GM18870 (cell line): Measurements from ENCODE around the gene SOCS3.

Experiments used
- ATAC-seq: cut with Tn5 transposase; IDR thresholded peaks from one replicate; pipeline ENCODE4 v1.9.1; 2021; ENCODE audit warnings: moderate library complexity; ENCODE audit not compliant: unreplicated experiment

The SOCS3 gene

GRCh38 chr17:78391051-78391431 is 31.2 kb upstream of the SOCS3 start:
- no peak for ATAC-seq

GRCh38 chr17:78390241-78391050 is 30.6 kb upstream of the SOCS3 start:
- no peak for ATAC-seq

- no peak for ATAC-seq
Observed at GRCh38 chr17:78387977-78388941, 28.4 kb upstream of the SOCS3 start.

- no peak for ATAC-seq
Observed at GRCh38 chr17:78384479-78385175, 24.8 kb upstream of the SOCS3 start.

- ATAC-seq, result no peak
Observed at GRCh38 chr17:78383725-78384471, 24.0 kb upstream of the SOCS3 start.

GRCh38 chr17:78381601-78382232 is 21.8 kb upstream of the SOCS3 start:
- ATAC-seq, result no peak

GRCh38 chr17:78380370-78380769 is 20.5 kb upstream of the SOCS3 start:
- ATAC-seq, result no peak

GRCh38 chr17:78379131-78379491 is 19.2 kb upstream of the SOCS3 start:
- no peak for ATAC-seq

- no peak for ATAC-seq
Observed at GRCh38 chr17:78378225-78379130, 18.6 kb upstream of the SOCS3 start, which contains the start of gene PGS1. Gene PGS1, plus strand, starts transcription at chr17:78378649. Its CDS starts 17 bp downstream, at chr17:78378666.

GRCh38 chr17:78377858-78378224 is 18.0 kb upstream of the SOCS3 start:
- no peak for ATAC-seq

- ATAC-seq, result no peak
Observed at GRCh38 chr17:78376161-78376560, 16.3 kb upstream of the SOCS3 start.

GRCh38 chr17:78375401-78376151 is 15.7 kb upstream of the SOCS3 start:
- no peak for ATAC-seq

GRCh38 chr17:78374631-78375274 is 14.9 kb upstream of the SOCS3 start:
- ATAC-seq, result no peak

GRCh38 chr17:78374189-78374588 is 14.3 kb upstream of the SOCS3 start:
- no peak for ATAC-seq

GRCh38 chr17:78372841-78373240 is 13.0 kb upstream of the SOCS3 start:
- ATAC-seq, result no peak

GRCh38 chr17:78371056-78371455 is 11.2 kb upstream of the SOCS3 start:
- no peak for ATAC-seq

- ATAC-seq, result no peak
Observed at GRCh38 chr17:78369791-78370381, 10.0 kb upstream of the SOCS3 start.
